ENCODE results near the gene COQ3. TPM values are rescaled to one million over a fixed set of nuclear protein-coding genes. Genes with fewer than 3 reads are reported as not detected.

Gene COQ3
- total RNA-seq, 1 experiment from 2014 or later = 10.9 TPM

DNA sequence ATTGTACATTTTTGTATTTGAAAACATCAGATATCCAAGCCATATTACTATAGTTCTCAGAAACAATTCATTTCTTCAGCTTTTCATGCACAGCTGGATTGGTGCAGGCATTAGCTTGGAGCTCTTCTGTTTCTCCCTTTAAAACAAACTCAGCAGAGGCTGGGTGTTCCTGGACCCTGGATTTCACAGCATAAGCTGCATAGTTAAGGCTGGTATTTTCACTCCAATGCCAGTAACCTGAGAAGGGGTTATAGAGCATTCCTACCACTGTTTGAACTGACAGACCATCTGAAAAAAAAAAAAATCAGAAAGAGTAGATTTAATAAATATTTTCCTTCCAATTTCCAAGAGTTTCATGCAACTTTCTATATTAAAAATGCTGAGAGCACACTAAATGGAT lies 24.5 kb downstream of the COQ3 start:
- Histone ChIP-seq H3K9me3 (ENCODE audit: control insufficient read depth, low read depth, low read length) (no peaks in the 10 kb centered on the region), H3K18ac (ENCODE audit: insufficient read length, low read depth, low read length) (no peak overlapping the region), H3K23me2 (ENCODE audit: insufficient read length, low read depth, low read length, poor library complexity, severe bottlenecking) (no peaks in the 10 kb centered on the region), H3K14ac (ENCODE audit: insufficient read depth, low read length) (no peak overlapping the region), H2BK12ac (ENCODE audit: insufficient read length, low read depth, low read length) (no peak overlapping the region), H3K27ac (ENCODE audit: insufficient read length, low read depth, low read length) (no peak overlapping the region), H2AK5ac (ENCODE audit: insufficient read length, low read length) (no peak overlapping the region), H3K9ac (ENCODE audit: extremely low read depth, insufficient read length, low read length) (no peak overlapping the region), H3K23ac (ENCODE audit: insufficient read length, low read depth, low read length) (no peak overlapping the region), H3K27me3 (ENCODE audit: insufficient read depth, low read length) (no peaks in the 10 kb centered on the region), H2AFZ (ENCODE audit: low read length) (no peak overlapping the region), H4K91ac (ENCODE audit: insufficient read length, low read depth, low read length) (no peak overlapping the region), H4K20me1 (ENCODE audit: control insufficient read depth, insufficient read depth, insufficient read length) (no peaks in the 10 kb centered on the region), H2BK15ac (ENCODE audit: low read depth, low read length) (no peak overlapping the region), H4K8ac (replicated peaks; ENCODE audit: insufficient read length, low read depth, low read length) (no peak overlapping the region), H3K56ac (ENCODE audit: insufficient read length, low read depth, low read length) (no peak overlapping the region), H4K5ac (ENCODE audit: insufficient read length, low read depth, low read length) (no peak overlapping the region), H2BK20ac (ENCODE audit: low read depth, low read length, poor library complexity, severe bottlenecking) (no peak overlapping the region), H3K79me1 (ENCODE audit: insufficient read depth, low read depth, low read length, poor library complexity, severe bottlenecking) (no peaks in the 10 kb centered on the region), H3K79me2 (ENCODE audit: insufficient read depth, low read length) (no peaks in the 10 kb centered on the region), H3K4me1 (ENCODE audit: insufficient read depth, low read length) (no peaks in the 10 kb centered on the region), H3T11ph (ENCODE audit: low read length) (no peak overlapping the region), H2BK5ac (ENCODE audit: insufficient read length, low read length) (no peak overlapping the region), H3K4ac (ENCODE audit: low read depth, low read length) (no peak overlapping the region), H2BK120ac (ENCODE audit: low read depth, low read length, poor library complexity, severe bottlenecking) (no peak overlapping the region), H3K4me2 (ENCODE audit: insufficient read depth, insufficient read length, low read length) (no peak overlapping the region)
- peaks cover 9% of the 10 kb centered on the region in 2 experiments for H3K4me1 Mint-ChIP-seq
- DNase-seq = no peak
- H3K9me3 Mint-ChIP-seq = no peaks in the 10 kb centered on the region
- H3K36me3 Mint-ChIP-seq (ENCODE audit: insufficient read depth in 1 of 3, low read depth in 3 of 3) = no peaks in the 10 kb centered on the region
- H3K27me3 Mint-ChIP-seq (ENCODE audit: low read depth) = no peaks in the 10 kb centered on the region
- H3K27ac Mint-ChIP-seq = peak overlapping the region in 1 of 3 experiments; percentile 71; a peak in 2 of 7 replicates
- no peak overlapping the region for H3K4me3 Mint-ChIP-seq
- TF ChIP-seq, protein P1, sequence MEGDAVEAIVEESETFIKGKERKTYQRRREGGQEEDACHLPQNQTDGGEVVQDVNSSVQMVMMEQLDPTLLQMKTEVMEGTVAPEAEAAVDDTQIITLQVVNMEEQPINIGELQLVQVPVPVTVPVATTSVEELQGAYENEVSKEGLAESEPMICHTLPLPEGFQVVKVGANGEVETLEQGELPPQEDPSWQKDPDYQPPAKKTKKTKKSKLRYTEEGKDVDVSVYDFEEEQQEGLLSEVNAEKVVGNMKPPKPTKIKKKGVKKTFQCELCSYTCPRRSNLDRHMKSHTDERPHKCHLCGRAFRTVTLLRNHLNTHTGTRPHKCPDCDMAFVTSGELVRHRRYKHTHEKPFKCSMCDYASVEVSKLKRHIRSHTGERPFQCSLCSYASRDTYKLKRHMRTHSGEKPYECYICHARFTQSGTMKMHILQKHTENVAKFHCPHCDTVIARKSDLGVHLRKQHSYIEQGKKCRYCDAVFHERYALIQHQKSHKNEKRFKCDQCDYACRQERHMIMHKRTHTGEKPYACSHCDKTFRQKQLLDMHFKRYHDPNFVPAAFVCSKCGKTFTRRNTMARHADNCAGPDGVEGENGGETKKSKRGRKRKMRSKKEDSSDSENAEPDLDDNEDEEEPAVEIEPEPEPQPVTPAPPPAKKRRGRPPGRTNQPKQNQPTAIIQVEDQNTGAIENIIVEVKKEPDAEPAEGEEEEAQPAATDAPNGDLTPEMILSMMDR (conservative IDR thresholded peaks at IDR 0.05) = peak; percentile 16; the same call in 1 of the 3 replicates

Measured in H9 (cell line).